ENCODE results near the gene MTCL1.

MTCL1 gene

DNA sequence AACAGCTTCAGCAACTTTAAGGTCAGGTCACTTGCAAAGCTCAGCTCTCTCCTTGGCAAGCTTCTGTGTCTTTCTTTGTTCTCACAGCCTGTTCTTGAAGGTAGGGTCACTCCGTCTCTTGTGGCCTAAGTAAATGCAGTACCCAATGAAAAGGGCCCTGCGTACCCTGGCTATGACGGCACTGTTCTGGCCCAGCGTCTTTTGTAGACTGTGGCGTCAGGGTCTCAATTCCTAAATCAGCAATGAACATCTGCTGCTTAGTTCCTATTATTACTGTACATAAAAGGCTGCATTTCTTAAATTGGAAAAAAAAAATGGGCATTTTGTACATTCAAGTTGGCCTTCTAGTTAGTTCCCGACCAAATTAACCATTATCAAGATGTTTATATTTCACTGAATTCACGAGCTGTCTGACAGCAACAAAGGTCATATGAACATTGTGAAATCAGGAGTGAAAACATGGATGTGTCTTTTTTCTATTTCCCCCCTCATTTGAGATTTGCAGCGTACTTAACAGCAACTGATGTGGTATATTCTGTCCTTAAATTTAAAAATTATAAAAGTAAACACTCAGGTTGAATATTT, 17.0 kb upstream of the MTCL1 start:
- no peak for DNase-seq

GRCh38 chr18:8688816-8689215, 16.5 kb upstream of the MTCL1 start:
- no peak for DNase-seq

DNA sequence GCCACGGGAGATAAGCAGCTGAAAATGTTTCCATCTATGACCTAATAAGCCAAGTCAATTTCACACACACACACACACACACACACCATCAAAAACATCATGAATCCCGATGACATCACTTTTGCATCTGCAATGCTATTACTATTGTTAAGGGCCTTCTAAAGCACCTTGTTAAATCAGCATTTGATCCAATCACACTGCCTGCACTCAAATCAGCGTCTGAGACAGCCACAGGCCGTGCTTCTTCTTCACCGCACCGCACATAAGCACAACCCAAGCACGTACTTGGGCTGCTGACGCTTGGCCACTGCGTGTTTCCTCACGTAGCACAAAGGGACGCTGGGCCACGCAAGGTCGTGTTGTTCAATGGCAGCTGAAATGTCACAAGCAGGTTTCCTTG, 15.8 kb upstream of the MTCL1 start:
- no peak for DNase-seq

DNA sequence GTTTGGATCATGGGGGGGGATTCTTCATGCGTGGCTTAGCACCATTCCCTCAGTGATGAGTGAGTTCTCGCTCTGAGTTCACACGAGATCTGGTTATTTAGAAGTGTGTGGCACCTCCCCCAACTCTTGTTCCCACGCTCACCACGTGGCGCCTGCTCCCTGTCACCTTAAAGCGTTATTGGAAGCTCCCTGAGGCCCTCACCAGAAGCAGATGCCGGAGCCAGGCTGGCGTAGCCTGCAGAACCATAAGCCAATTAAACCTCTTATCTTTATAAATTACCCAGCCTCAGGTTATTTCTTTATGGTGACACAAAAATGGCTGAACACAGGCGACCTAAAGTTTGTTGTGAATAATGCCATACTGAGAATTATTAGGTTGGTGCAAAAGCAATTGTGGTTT, 10.5 kb upstream of the MTCL1 start:
- DNase-seq = no peak

- DNase-seq = no peak
Measured at GRCh38 chr18:8695932-8696517, 9.3 kb upstream of the MTCL1 start.

DNA sequence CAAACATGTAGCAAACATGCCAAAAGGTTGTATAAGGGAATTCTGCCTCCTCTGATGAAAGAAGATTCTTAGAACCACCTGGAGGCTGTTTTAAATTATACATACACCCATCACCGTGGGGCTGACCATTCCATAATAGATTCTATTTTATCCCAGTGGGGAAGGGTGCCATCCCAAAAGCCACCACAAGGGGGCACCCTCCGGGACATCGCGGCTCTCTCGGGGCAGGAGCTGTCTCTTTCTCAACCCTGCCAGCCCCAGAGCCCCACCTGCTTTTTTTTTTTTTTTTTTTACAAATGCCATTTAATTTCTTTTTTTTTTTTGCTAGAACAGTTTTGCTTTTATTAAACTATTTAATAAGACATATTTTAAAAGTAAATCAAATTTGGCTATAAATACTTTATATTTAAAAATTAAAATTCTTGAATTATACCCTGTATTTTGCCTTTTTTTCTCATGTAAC, 8.6 kb upstream of the MTCL1 start:
- peak; percentile 72 for DNase-seq

GRCh38 chr18:8699126-8699525, 6.2 kb upstream of the MTCL1 start:
- no peak for DNase-seq

DNA sequence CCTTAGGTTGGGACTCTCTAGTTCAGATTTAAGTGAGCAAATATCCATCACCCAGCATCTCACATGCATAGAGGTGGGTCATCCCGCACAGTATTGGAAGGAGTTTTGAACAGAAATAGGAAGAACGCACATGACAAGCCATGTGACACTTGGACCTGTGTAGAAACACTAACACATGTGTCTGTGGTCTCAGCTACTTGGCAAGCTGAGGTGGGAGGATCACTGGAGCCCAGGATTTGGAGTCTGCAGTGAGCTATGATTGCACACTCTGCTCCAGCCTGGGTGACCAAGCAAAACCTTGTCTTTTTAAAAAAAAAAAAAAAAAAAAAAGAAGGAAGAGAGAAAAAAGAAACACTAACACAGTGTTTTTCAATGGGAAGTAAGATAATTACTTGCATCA, 5.4 kb upstream of the MTCL1 start:
- no peak for DNase-seq

DNA sequence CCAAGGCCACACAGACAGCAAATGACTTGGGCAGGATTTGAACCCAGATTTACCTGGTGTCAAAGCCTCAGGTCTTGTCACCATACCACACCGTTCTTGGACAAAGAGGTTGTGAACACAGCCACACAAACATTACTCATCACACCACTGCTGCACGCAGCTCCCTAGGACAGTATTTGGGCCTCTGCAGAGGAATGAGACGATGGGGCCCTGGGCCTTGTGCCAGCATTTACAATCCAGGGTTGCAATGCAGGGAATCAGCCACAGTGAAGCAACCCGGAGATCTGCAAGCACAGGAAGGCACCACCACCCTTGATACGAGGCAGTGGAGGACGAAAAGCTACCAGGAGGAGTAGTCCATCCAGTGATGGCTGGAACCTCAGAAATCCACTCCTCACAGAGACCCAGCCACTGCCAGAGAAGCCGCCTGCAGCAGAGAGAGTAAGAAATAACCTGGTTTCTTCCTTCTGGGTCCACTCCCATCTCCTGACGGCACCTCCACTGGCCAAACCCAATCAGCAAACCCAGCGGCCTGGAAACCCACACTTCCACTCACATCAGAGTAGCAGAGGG, 3.7 kb upstream of the MTCL1 start:
- no peak for DNase-seq

DNA sequence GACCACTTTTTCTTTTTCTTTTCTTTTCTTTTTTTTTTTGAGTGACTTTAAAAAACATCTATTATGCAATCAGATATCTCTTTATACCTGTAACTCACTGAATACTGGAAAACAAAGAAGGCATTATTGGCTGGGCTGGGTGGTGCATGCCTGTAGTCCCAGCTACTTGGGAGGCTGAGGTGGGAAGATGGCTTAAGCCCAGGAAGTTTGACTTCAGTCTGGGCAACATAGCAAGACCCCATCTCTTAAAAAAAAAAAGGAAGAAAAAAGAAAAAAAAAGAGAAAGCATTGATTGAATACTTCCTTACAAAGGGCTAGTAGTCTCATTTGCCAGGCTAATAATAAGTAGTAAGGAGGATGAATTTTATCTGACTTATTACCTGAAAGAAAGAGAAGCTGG, 2.7 kb upstream of the MTCL1 start:
- DNase-seq = no peak

DNA sequence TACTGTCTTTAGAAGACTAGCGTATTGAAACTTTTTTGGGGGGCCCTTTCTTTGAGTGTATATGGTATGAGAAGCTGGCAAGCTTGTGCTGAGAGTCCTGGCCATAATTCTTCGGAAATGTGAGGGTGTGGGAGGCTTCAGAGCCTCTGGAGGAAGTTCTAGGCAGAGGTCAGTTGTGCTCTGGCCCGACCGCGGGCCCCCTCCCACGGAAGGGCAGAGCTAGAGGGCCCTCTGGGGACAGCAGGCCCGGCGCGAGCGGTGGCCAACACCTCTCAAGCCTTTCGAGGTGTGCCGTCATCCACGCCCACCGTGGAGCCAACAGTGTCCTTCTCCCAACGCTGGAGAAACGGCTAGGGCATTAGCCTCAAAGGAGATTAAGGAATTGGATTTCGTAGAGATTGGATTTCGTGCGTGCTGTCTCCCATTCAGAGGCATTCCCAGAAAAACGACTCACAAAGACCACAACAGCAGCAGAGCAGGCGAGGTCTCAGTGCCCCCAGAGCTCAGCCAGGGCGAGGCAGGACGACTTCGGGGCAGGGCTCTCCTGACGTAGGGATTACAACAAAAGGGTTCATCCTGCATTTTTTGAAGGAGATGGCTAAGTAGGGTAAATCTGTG, 2.2 kb upstream of the MTCL1 start:
- no peak for DNase-seq

DNA sequence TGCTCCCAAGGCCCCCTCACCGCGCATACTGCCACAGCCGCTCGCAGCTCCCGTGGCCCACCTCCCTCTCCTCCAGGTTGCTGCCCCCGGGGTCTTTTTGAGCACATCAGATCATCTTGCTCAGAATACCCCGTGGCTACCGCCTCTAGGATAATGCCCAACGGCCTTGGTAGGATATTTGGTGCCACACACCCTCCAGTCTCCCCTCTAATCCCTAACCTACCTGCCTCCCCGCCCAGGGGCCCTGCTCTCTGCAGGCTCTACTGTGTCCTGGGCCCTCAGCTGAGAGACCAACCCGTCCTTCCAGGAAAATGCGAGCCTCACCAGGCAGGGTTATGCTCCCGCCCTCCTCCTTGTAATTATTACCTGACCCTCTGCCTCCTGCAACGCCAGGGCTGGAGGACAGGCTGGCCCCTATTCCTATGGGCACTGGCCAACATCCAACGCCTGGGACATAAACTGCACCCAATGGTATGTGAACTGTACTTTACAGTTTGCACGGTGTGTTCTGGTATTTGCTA, 1.5 kb upstream of the MTCL1 start:
- no peak for DNase-seq

DNA sequence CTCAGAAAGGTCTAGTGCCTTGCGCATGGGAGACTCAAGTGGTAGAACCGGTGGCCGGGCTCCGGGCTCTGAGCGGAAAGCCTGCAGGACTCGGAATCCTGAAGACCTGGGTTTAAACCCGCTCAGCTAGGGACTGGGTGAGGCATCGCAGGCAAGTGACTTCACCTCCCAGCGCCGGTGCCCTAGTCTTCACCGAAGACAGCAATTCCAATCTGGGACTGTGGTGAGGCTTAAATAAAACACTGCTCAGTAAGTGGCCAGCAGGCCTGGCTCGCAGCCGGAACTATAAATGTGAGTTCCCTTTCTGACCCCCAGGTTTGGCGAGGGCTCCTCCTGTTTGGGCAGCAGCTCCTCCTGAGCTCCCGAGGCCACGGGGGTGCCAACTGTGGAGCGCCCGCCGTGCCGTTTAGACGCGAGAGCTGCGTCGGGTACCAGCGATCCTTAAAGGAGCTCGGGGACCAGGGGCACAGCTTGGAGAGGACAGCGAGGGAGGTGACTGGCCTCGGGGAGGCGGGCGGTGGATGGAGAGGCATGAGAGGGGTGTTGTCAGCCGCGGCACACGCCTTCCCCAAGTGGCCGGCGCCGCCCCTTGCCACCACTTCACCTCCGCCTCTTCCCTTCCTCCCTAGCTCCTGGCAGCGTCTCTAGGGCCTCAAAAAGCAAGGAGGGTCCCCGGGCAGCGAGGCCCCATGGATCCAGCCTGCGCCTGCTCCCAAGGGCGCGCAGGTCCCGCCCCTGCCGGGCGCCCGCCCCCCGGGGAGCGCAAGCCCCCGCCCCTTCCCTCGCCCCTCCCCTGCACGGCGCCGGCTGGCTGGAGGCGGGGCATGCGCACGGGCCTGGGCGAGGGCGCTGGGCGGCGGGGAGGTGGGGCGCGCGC, 757 bp upstream of the MTCL1 start:
- DNase-seq = peak; percentile 87

- DNase-seq = peak; percentile 14
Measured at GRCh38 chr18:8705961-8706790, 820 bp downstream of the MTCL1 start.

DNA sequence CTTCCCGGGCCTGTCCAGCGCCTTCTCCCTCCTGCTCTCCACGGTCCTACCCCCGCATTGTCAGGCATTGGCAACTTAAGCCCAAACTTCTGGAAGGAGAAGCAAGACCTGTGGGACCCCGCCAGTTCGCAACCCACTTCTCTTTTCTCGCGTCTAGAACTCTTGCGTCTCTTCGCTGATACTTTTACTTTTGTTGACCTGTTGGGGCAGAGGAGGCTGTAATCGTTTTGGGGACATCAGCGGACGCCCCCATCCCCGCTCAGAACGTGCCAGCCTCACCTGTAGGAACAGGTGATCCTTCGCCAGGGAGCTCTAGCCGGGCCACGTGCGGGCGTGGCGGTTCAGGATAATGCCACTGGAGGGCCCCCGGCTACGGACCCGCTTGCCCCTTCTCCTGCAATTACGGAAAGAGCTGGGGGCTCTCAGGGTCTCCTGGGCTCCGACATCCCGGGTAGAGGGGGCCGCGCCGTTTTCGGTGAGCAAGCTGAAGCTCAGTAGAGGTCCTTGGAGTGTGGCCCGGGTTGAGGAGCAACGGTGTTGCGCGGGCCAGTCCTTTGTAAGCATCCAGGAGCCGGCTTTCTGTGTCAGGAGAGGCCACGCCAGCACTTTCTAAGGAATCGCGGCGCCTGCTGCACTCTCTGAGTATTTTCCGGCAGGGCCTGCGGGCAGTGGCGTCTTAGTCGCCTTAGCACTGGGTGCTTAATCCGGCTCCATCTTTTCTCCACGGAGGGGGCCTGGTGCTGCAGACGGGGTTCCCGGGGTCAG, 1.6 kb downstream of the MTCL1 start:
- peak; percentile 16 for DNase-seq

DNA sequence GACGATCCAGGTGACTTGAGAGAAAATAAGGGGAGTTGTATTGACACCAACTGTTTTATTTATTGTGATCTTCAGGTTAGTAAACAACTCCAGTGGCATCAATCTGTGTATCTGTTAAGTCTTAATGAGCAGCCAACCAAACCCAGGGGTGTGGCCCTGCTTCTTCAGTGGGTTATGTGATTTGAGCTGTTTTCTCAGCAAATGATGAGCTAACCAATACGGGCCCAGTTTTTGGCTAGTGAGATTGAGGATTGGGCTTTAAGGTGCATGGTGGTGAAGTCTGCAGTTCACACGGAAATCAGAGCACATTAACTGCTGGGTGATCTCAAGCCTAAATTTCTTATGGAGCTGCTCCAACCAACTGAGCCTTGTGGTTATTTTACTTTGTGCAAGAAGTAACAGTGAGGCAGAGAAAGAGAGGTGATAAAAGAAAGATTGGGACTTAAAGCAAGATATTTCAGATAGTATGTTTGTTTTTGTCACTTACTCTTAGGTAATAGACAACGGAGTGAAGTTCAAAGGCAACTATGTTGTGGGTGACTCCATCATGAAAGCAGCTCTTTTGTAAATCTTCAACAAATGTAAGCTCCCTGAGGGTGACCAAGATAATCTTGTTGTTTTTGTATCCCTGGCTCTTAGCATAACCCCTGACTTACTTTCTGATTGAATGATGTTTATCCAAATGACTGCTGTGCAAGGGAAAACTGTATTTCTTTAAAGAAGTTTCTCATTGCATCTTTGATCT, 2.4 kb downstream of the MTCL1 start:
- DNase-seq = no peak

DNA sequence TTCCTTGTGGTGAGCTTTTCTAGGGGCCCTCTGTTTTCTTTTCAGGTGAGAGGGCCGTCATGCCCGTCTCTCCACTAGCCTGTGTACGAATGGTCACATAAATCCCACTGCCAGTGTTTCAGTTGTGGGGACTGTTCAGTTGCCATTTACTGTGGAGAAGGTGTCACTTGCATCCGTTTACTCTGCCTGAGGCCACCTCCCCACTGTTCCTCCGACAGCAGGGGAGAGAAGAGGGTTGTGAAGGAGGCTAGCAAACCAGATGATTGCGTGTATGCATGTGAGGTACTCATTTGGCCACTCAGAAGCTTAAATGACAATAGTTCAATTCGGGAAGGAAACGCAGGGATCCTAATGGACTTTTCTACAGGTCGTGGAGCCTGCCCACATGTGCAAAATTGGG, 3.3 kb downstream of the MTCL1 start:
- no peak for DNase-seq

DNA sequence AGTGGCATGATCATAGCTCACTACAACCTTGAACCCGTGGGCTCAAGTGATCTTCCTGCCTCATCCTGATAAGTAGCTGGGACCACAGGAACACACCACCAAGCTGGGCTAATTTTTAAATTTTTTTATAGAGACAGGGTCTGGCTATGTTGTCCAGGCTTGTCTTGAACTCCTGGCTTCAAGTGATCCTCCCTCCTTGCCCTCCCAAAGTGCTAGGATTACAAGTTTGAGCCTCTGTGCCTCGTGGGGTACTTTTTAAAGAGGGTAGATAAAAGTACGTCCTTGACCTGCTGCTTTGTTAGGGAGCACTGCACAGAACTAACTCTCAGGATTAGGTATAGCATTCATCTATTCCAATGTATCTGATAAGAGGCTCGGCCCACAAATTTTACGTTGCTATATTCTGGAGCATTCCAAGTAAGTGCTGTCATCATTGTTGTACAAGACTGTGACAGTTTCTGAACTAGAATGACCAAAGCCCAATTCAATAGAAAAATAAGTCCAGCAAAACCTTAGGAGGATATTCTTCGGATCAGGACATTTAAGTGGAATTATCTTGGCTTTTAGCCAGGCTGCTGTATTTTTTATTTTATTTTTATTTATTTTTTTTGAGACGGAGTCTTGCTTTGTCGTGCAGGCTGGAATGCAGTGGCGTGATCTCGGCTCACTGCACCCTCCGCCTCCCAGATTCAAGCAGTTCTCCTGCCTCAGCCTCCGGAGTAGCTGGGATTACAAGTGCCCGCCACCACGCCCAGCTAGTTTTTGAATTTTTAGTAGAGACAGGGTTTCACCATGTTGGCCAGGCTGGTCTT, 4.1 kb downstream of the MTCL1 start:
- no peak for DNase-seq

- DNase-seq = no peak
Measured at GRCh38 chr18:8711736-8712135, 6.4 kb downstream of the MTCL1 start.

GRCh38 chr18:8713691-8714090, 8.3 kb downstream of the MTCL1 start:
- DNase-seq = no peak
